Measurements from ENCODE around the gene DICER1.

DICER1 gene

GRCh38 chr14:95117937-95118721 lies 39.2 kb downstream of the DICER1 start:
- no peak for DNase-seq

GRCh38 chr14:95113476-95113875 lies 43.9 kb downstream of the DICER1 start:
- no peak for DNase-seq

- no peak for DNase-seq
These were observed 45.7 kb downstream of the DICER1 start for GRCh38 chr14:95111507-95112164.

- no peak for DNase-seq
These were observed 47.2 kb downstream of the DICER1 start for GRCh38 chr14:95110178-95110577.

- DNase-seq, result no peak
These were observed 49.6 kb downstream of the DICER1 start for GRCh38 chr14:95107711-95108110.

- no peak for DNase-seq
These were observed 50.4 kb downstream of the DICER1 start for GRCh38 chr14:95106971-95107370.

GRCh38 chr14:95104911-95105310 lies 52.4 kb downstream of the DICER1 start:
- no peak for DNase-seq

GRCh38 chr14:95102680-95103044 lies 54.7 kb downstream of the DICER1 start:
- no peak for DNase-seq

GRCh38 chr14:95101736-95102679 lies 55.3 kb downstream of the DICER1 start:
- DNase-seq, result no peak

- peak; percentile 39 for DNase-seq
These were observed 58.2 kb downstream of the DICER1 start for GRCh38 chr14:95098984-95099599.

GRCh38 chr14:95097385-95097784 lies 59.9 kb downstream of the DICER1 start:
- no peak for DNase-seq

- DNase-seq, result no peak
These were observed 60.9 kb downstream of the DICER1 start for GRCh38 chr14:95096476-95096875.

GRCh38 chr14:95095996-95096395 lies 61.3 kb downstream of the DICER1 start:
- no peak for DNase-seq

GRCh38 chr14:95092723-95093122 lies 64.6 kb downstream of the DICER1 start:
- no peak for DNase-seq

- no peak for DNase-seq
These were observed 65.7 kb downstream of the DICER1 start for GRCh38 chr14:95091581-95091980.

- DNase-seq, result no peak
These were observed 68.7 kb downstream of the DICER1 start for GRCh38 chr14:95088665-95089064.

- DNase-seq, result no peak
These were observed 69.7 kb downstream of the DICER1 start for GRCh38 chr14:95087619-95088018.

GRCh38 chr14:95085321-95085720 lies 72.0 kb downstream of the DICER1 start:
- DNase-seq, result no peak

GRCh38 chr14:95078867-95079266 lies 78.5 kb downstream of the DICER1 start:
- no peak for DNase-seq

GRCh38 chr14:95077345-95077744 lies 80.0 kb downstream of the DICER1 start:
- DNase-seq, result no peak

- DNase-seq, result no peak
These were observed 81.5 kb downstream of the DICER1 start for GRCh38 chr14:95075789-95076188.

GRCh38 chr14:95073947-95074346 lies 83.4 kb downstream of the DICER1 start:
- DNase-seq, result no peak

- DNase-seq, result no peak
These were observed 84.9 kb downstream of the DICER1 start for GRCh38 chr14:95072310-95072905.
